Activated CD8-positive, alpha-beta T cell treated with anti-CD3 and anti-CD28 coated beads for 36 hours (primary cell): ENCODE results near the gene TNFRSF11A. TPM values are rescaled to one million over a fixed set of nuclear protein-coding genes. Genes with fewer than 3 reads are reported as not detected.

Experiments
- ATAC-seq: fragments of 200-7000 bp; cut with Tn5 transposase; one replicate; pipeline ENCODE4 v1.10.0; 2021; ENCODE audit warnings: mild to moderate bottlenecking, moderate library complexity
- CTCF ChIA-PET: fragments of 350-600 bp; sonication (Branson Sonifier 250); formaldehyde crosslinking; loops from one replicate; lab custom pipeline; 2021; ENCODE audit warnings: antibody characterized with exemption; lab: Charles Lee
- POLR2A ChIA-PET: fragments of 350-600 bp; sonication (Branson Sonifier 250); formaldehyde crosslinking; loops from one replicate; lab custom pipeline; 2021; ENCODE audit warnings: antibody characterized with exemption; lab: Charles Lee
- DNase-seq: peaks from one replicate; pipeline ENCODE4 v3.0.0-alpha.2; 2020
- H3K27ac Mint-ChIP-seq: one replicate; pipeline ENCODE4 v1.8.0; 2021; ENCODE audit warnings: mild to moderate bottlenecking, mixed read lengths
- H3K27me3 Mint-ChIP-seq: one replicate; pipeline ENCODE4 v1.8.0; 2021; ENCODE audit warnings: mixed read lengths
- H3K36me3 Mint-ChIP-seq: one replicate; pipeline ENCODE4 v1.8.0; 2021; ENCODE audit warnings: low read depth, mixed read lengths
- H3K4me1 Mint-ChIP-seq: one replicate; pipeline ENCODE4 v1.8.0; 2021; ENCODE audit warnings: low read depth, mixed read lengths
- H3K4me3 Mint-ChIP-seq: one replicate; pipeline ENCODE4 v1.8.0; 2021; ENCODE audit warnings: mild to moderate bottlenecking, moderate library complexity, mixed read lengths
- H3K9me3 Mint-ChIP-seq: one replicate; pipeline ENCODE4 v1.8.0; 2021; ENCODE audit warnings: mixed read lengths
- CTCF ChIP-seq: fragments of 200-600 bp; IDR thresholded peaks from one replicate; pipeline ENCODE4 v1.8.0; 2022; ENCODE audit warnings: antibody characterized with exemption, mild to moderate bottlenecking
- intact Hi-C: fragments of 100-400 bp; cut with micrococcal nuclease; formaldehyde crosslinking; loops from one replicate; pipeline ENCODE4 v1.10.0; 2022
- total RNA-seq, 2 experiments: library from RNA; stranded (reverse); gene quantifications; one replicate each; pipeline ENCODE4 v1.2.3, GENCODE V29; 2021

TNFRSF11A gene
- total RNA-seq, 2 experiments from 2014 or later = 7.3 to 8.0 TPM

GRCh38 chr18:62386601-62387000 lies 61.5 kb downstream of the TNFRSF11A start:
- no peaks in the 10 kb centered on the region for H3K9me3 Mint-ChIP-seq
- ChIA-PET CTCF (interaction anchor here (0.7 kb wide), 1 partner anchor 27 kb away, joined by 3 read pairs; no protein-coding TSS in a partner anchor), POLR2A (no interaction called here)
- TF ChIP-seq CTCF = no peak
- DNase-seq (no peak), ATAC-seq (no peak)
- no peaks in the 10 kb centered on the region for H3K4me1 Mint-ChIP-seq
- H3K36me3 Mint-ChIP-seq = no peaks in the 10 kb centered on the region
- H3K27ac Mint-ChIP-seq = no peak overlapping the region
- intact Hi-C loops = no loop called here
- H3K4me3 Mint-ChIP-seq = no peak overlapping the region
- peaks cover 3% of the 10 kb centered on the region for H3K27me3 Mint-ChIP-seq

DNA sequence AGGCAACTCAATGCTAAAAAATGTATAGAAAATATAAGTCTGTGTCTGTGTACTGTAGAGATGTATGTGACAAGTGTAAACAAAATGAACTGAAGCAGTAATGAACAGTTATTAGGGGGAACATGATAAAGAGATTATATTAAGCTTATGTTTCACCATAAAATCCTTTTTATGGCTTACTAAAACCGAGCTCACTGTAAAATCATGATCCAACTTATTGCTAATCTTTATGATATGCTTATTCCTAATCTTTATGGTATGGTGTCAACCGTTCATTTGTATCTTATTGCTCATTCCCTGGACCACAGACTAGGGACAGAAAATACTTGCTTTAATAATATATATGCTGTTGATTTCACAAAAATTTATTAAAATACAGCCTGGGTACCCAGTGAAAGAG lies 62.1 kb downstream of the TNFRSF11A start:
- H3K4me3 Mint-ChIP-seq = no peak overlapping the region
- intact Hi-C loops = no loop called here
- H3K36me3 Mint-ChIP-seq = no peaks in the 10 kb centered on the region
- no peak for DNase-seq
- ChIA-PET POLR2A (interaction anchor here (0.7 kb wide), 1 partner anchor 11 kb away, joined by 4 read pairs; no protein-coding TSS in a partner anchor), CTCF (interaction anchor here (0.7 kb wide), 1 partner anchor 26 kb away, joined by 3 read pairs; no protein-coding TSS in a partner anchor)
- H3K27me3 Mint-ChIP-seq = peaks cover 3% of the 10 kb centered on the region
- no peaks in the 10 kb centered on the region for H3K4me1 Mint-ChIP-seq
- no peaks in the 10 kb centered on the region for H3K9me3 Mint-ChIP-seq
- H3K27ac Mint-ChIP-seq = no peak overlapping the region
- no peak for ATAC-seq
- TF ChIP-seq CTCF = no peak

GRCh38 chr18:62388855-62389760 lies 64.0 kb downstream of the TNFRSF11A start:
- no peak for ATAC-seq
- H3K4me3 Mint-ChIP-seq = no peak overlapping the region

DNA sequence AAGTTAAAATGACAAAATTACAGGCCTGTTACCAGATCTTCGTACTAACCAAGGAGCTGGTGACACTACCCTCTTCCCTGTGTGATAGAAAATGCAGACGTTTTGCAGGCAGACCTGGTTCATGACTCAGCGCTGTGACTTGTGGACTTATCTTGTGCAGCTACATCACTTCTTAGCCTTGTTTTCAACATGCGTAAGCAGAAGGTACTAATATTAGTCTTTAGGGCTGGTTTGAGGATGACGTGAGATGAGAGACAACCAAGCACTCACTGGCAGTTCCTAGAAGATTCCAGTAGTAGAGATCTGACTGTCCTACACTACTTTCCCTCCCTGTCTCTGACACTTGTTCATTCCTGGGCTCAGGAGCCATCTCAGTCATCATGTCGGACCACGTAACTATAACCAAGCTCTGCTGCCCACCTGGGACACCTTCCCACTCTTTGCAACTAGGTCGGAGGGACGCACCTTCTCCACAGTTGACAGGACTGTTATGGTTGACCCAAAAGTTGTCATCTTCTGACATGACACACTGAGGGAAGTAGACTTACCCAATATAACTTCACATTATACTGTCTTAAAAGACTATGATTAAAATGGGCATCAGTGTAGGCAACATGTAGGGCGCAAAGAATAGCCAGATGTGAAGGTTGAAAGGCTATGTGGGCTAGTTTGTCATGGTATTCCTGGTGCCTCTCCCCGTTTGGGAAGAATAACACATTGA lies 64.8 kb downstream of the TNFRSF11A start:
- DNase-seq = no peak
- Mint-ChIP-seq H3K4me1 (no peaks in the 10 kb centered on the region), H3K27ac (no peak overlapping the region), H3K27me3 (peaks cover 3% of the 10 kb centered on the region), H3K9me3 (no peaks in the 10 kb centered on the region), H3K36me3 (no peaks in the 10 kb centered on the region), H3K4me3 (no peak overlapping the region)
- TF ChIP-seq CTCF = no peak
- POLR2A ChIA-PET = interaction anchor here (1.1 kb wide), 1 partner anchor 10 kb away, joined by 3 read pairs; no protein-coding TSS in a partner anchor
- intact Hi-C loops = no loop called here
- ATAC-seq = no peak
- CTCF ChIA-PET = no interaction called here

More at GRCh38 chr18:62388855-62389760, 64.0 kb downstream of the TNFRSF11A start:
- CTCF ChIA-PET = interaction anchor here (1.3 kb wide), 1 partner anchor 14 kb away, joined by 3 read pairs; no protein-coding TSS in a partner anchor
- POLR2A ChIA-PET = no interaction called here
- TF ChIP-seq CTCF = no peak
- Mint-ChIP-seq H3K9me3 (no peaks in the 10 kb centered on the region), H3K4me1 (no peaks in the 10 kb centered on the region), H3K27me3 (peaks cover 3% of the 10 kb centered on the region), H3K27ac (no peak overlapping the region), H3K36me3 (no peaks in the 10 kb centered on the region)
- intact Hi-C loops = no loop called here
- no peak for DNase-seq
